Osteocyte (in vitro differentiated cells): ENCODE data around the gene TMEM271. TPM values are rescaled to one million over a fixed set of nuclear protein-coding genes. Genes with fewer than 3 reads are reported as not detected.
A peak's percentile ranks its signal among the peaks of the same experiment; 100 is the strongest.

Experiments
- DNase-seq: peaks from one replicate; pipeline ENCODE4 v3.0.0; 2021; ENCODE audit warnings: mixed read lengths; ENCODE audit not compliant: unreplicated experiment; ENCODE audit errors: extremely low spot score
- H3K27ac Mint-ChIP-seq: one replicate; pipeline ENCODE4 v1.8.0; 2021; ENCODE audit warnings: mild to moderate bottlenecking, mixed read lengths; ENCODE audit not compliant: unreplicated experiment
- H3K27me3 Mint-ChIP-seq: one replicate; pipeline ENCODE4 v1.8.0; 2021; ENCODE audit warnings: mixed read lengths; ENCODE audit not compliant: unreplicated experiment
- H3K36me3 Mint-ChIP-seq: one replicate; pipeline ENCODE4 v1.8.0; 2021; ENCODE audit warnings: mixed read lengths; ENCODE audit not compliant: unreplicated experiment
- H3K4me1 Mint-ChIP-seq: one replicate; pipeline ENCODE4 v1.8.0; 2021; ENCODE audit warnings: mixed read lengths; ENCODE audit not compliant: unreplicated experiment
- H3K4me3 Mint-ChIP-seq: one replicate; pipeline ENCODE4 v1.8.0; 2021; ENCODE audit warnings: mild to moderate bottlenecking, moderate library complexity, mixed read lengths; ENCODE audit not compliant: unreplicated experiment
- H3K9me3 Mint-ChIP-seq: one replicate; pipeline ENCODE4 v1.8.0; 2021; ENCODE audit warnings: mixed read lengths; ENCODE audit not compliant: unreplicated experiment
- total RNA-seq: library from RNA; stranded (reverse); gene quantifications from 2 replicates; pipeline ENCODE4 v1.2.1, GENCODE V29; 2021
- TF ChIP-seq, protein P1 (sequence below): fragments of 200-600 bp; sonication (generic); IDR thresholded peaks from 2 replicates; pipeline ENCODE4 v1.5.0; 2021; ENCODE audit warnings: antibody characterized with exemption, mild to moderate bottlenecking, moderate library complexity

TMEM271 gene
- total RNA-seq, 1 donor from 2014 or later = not detected

DNA sequence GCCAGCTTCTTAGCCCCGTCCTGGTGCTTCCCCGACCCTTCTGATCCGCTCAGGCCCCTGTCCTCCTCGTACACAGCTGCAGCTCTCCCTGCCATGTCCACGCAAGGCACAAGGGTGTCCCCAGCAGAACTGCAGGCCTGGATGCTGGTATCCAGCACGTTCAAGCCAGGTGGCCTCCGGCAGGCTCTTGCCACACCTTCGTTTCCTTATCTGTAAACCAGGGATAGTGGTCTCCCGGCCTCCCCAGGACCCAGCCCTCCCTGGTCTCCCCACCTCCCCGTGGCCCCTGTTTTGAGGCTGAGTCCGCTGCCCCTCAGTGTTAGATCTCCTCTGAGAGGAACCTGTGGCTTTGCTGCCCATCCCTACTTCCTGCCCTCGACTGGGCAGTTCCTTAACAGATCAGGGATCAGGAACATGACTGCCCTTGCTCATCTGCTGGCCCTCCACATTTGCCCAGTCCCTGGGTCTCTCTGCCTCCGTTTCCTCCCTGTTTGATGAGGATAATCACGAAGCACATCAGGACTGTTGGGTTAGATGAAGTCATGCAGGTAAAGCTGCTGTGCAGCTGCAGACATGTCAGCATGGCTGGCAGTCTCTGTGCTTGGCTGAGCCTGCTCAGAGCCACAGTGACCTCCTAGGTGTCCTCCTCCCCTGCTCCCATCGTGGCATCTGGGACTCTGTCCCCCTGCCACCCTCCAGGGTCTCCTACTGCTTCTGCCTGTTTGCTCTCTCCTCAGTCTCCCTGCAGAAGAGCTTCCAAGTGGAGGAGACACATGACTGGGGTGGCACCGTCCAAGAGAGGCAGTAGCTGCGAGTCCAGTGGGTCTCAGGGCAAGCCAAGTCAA lies 44.2 kb downstream of the TMEM271 start:
- Mint-ChIP-seq H3K4me3 (no peak overlapping the region), H3K27ac (no peak overlapping the region), H3K9me3 (no peaks in the 10 kb centered on the region), H3K36me3 (peaks cover 50% of the 10 kb centered on the region), H3K4me1 (no peaks in the 10 kb centered on the region), H3K27me3 (no peaks in the 10 kb centered on the region)
- DNase-seq = peak; percentile 77
- TF ChIP-seq, protein P1, sequence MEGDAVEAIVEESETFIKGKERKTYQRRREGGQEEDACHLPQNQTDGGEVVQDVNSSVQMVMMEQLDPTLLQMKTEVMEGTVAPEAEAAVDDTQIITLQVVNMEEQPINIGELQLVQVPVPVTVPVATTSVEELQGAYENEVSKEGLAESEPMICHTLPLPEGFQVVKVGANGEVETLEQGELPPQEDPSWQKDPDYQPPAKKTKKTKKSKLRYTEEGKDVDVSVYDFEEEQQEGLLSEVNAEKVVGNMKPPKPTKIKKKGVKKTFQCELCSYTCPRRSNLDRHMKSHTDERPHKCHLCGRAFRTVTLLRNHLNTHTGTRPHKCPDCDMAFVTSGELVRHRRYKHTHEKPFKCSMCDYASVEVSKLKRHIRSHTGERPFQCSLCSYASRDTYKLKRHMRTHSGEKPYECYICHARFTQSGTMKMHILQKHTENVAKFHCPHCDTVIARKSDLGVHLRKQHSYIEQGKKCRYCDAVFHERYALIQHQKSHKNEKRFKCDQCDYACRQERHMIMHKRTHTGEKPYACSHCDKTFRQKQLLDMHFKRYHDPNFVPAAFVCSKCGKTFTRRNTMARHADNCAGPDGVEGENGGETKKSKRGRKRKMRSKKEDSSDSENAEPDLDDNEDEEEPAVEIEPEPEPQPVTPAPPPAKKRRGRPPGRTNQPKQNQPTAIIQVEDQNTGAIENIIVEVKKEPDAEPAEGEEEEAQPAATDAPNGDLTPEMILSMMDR = no peak

DNA sequence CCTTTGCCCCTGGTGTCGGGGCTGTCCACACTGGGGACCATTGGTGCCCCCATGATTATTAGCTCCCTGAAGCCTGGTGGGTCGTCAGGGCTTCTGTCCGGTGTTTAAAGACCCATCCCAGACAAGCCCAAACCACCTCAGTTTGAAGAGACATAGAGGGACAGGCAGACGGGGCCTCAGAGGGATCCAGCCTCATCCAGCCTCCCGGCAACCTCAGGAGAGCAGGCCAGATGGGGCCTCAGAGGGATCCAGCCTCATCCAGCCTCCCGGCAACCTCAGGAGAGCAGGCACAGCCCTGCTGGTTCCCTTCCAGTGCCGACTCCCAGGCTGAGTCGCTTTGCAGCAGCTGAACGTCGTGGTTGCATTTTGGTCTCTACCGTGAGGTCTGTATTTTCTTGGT lies 45.0 kb downstream of the TMEM271 start:
- peak; percentile 57 for DNase-seq
- Mint-ChIP-seq H3K9me3 (no peaks in the 10 kb centered on the region), H3K4me1 (no peaks in the 10 kb centered on the region), H3K27me3 (no peaks in the 10 kb centered on the region), H3K36me3 (peaks cover 48% of the 10 kb centered on the region), H3K27ac (no peak overlapping the region), H3K4me3 (no peak overlapping the region)
- TF ChIP-seq, protein P1 = no peak

DNA sequence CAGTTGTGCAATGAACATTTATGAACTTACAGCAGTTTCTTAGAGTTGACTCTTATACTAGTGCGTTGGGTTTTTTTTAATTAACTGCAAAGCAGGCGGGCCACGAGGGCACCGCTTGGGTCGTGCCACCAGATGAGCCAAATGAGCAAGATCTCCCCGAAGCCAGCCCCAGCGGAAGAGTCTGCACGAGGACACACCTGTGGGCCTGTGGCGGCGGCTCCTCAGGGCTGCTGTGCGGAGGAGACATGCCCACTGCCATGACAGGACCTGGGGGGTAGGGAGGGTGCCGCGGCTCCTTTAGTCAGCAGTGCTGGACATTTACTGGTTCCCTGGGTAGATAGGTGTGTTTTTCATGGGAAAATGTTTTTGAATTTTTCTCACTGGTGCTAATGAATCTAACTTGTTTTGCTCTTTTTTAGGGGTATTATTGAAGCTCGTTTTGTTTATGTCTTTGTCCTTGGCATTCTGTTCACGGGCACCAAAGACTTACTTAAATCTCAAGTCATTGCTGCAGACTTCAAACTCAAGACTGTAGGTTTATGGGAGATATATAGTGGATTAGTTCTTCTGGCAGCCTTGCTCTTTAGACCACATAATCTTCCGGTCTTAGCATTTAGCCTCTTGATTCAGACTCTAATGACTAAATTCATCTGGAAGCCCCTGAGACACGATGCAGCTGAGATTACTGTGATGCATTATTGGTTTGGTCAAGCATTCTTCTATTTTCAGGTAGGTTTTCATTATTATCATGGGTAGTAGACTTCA lies 45.9 kb downstream of the TMEM271 start:
- no peak overlapping the region for H3K27ac Mint-ChIP-seq
- TF ChIP-seq, protein P1 = no peak
- no peaks in the 10 kb centered on the region for H3K4me1 Mint-ChIP-seq
- H3K27me3 Mint-ChIP-seq = no peaks in the 10 kb centered on the region
- no peak overlapping the region for H3K4me3 Mint-ChIP-seq
- DNase-seq = peak; percentile 73
- peaks cover 51% of the 10 kb centered on the region for H3K36me3 Mint-ChIP-seq
- no peaks in the 10 kb centered on the region for H3K9me3 Mint-ChIP-seq

DNA sequence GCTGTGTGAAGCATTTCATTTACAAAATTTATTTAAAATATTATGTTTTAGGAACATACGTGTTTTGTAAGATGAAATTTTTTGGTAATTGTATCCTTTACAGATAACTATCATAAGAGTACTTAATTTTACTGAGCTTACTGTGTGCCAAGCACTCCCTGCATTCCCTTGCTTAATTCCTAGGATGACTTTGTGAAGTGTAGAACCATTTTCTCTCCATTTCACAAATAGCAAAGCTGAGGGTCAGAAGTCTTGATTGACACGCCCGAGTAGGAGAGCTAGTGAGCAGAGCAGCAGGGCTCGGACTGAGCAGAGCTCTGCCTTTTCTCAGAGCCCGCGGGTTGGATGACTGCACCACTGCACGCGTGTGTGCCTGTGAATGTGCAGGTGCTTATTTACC lies 46.5 kb downstream of the TMEM271 start:
- H3K4me3 Mint-ChIP-seq = no peak overlapping the region
- H3K27me3 Mint-ChIP-seq = no peaks in the 10 kb centered on the region
- no peaks in the 10 kb centered on the region for H3K9me3 Mint-ChIP-seq
- TF ChIP-seq, protein P1 = no peak
- no peak overlapping the region for H3K27ac Mint-ChIP-seq
- H3K36me3 Mint-ChIP-seq = peaks cover 49% of the 10 kb centered on the region
- H3K4me1 Mint-ChIP-seq = no peaks in the 10 kb centered on the region
- DNase-seq = no peak

DNA sequence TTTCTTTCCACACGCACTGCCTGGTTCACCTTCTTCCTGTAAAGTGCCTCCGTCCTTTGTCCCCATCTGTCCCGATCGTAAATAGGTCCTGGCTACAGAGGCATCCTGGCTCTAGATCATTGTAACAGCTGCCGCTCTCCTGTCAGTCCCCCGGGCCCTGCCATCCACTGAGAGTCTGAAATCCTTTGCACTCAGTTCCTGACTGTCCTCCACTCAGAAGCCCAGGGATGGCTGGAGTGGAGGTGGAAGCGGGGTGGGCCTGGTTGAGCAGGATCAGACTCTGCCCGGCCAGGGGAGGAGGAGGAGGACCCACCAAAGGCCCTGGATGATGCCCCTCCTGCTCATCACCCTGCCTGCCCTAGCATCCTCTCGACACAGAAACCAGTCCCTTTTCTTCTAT lies 47.3 kb downstream of the TMEM271 start:
- peaks cover 53% of the 10 kb centered on the region for H3K36me3 Mint-ChIP-seq
- TF ChIP-seq, protein P1 = no peak
- no peaks in the 10 kb centered on the region for H3K9me3 Mint-ChIP-seq
- no peaks in the 10 kb centered on the region for H3K27me3 Mint-ChIP-seq
- no peaks in the 10 kb centered on the region for H3K4me1 Mint-ChIP-seq
- no peak overlapping the region for H3K27ac Mint-ChIP-seq
- DNase-seq = peak; percentile 78
- H3K4me3 Mint-ChIP-seq = no peak overlapping the region
